ENCODE results near the gene AKT3.

AKT3 gene

GRCh38 chr1:243505986-243506689 lies 343.9 kb downstream of the AKT3 start:
- DNase-seq (ENCODE audit: low spot score): no peak
- Histone ChIP-seq H3K27ac (no peak overlapping the region), H3K4me3 (no peak overlapping the region)
- TF ChIP-seq CTCF (IDR thresholded peaks at IDR 0.05): no peak

- Histone ChIP-seq H3K4me3 (no peak overlapping the region), H3K27ac (no peak overlapping the region)
- no peak for DNase-seq (ENCODE audit: low spot score)
- no peak for TF ChIP-seq CTCF (IDR thresholded peaks at IDR 0.05)
Measured at GRCh38 chr1:243503155-243503554, 346.9 kb downstream of the AKT3 start.

- no peak for TF ChIP-seq CTCF (IDR thresholded peaks at IDR 0.05)
- H3K27ac ChIP-seq: no peak overlapping the region
- no peak overlapping the region for H3K4me3 ChIP-seq
- DNase-seq (ENCODE audit: low spot score): no peak
Measured at GRCh38 chr1:243501002-243501401, 349.0 kb downstream of the AKT3 start.

- DNase-seq (ENCODE audit: low spot score): no peak
- Histone ChIP-seq H3K27ac (no peak overlapping the region), H3K4me3 (no peak overlapping the region)
- TF ChIP-seq CTCF (IDR thresholded peaks at IDR 0.05): no peak
Measured at GRCh38 chr1:243500512-243500911, 349.5 kb downstream of the AKT3 start.

- TF ChIP-seq CTCF (IDR thresholded peaks at IDR 0.05): no peak
- no peak for DNase-seq (ENCODE audit: low spot score)
Measured at GRCh38 chr1:243499711-243500110, 350.3 kb downstream of the AKT3 start.

GRCh38 chr1:243499248-243499647 lies 350.8 kb downstream of the AKT3 start:
- no peak for DNase-seq (ENCODE audit: low spot score)
- Histone ChIP-seq H3K4me3 (no peak overlapping the region), H3K27ac (no peak overlapping the region)
- no peak for TF ChIP-seq CTCF (IDR thresholded peaks at IDR 0.05)

More at GRCh38 chr1:243499711-243500110, 350.3 kb downstream of the AKT3 start:
- Histone ChIP-seq H3K4me3 (no peak overlapping the region), H3K27ac (no peak overlapping the region)

GRCh38 chr1:243497939-243498681 lies 351.9 kb downstream of the AKT3 start:
- H3K27ac ChIP-seq: no peak overlapping the region
- H3K4me3 ChIP-seq: no peak overlapping the region
- DNase-seq (ENCODE audit: low spot score): no peak
- no peak for TF ChIP-seq CTCF (IDR thresholded peaks at IDR 0.05)
